SW480 (cell line): ENCODE measurements around the gene CTTNBP2NL.
"Not testable (repeated sequence)": the region's sequence is repeated elsewhere in the genome, so short reads cannot be mapped to it uniquely, and the experiment has no call there.

Experiments used
- DNase-seq: peaks from one replicate; pipeline ENCODE4 v3.0.0-alpha.2; 2016; ENCODE audit warnings: low spot score

The CTTNBP2NL gene

GRCh38 chr1:112464501-112464900 is 68.5 kb downstream of the CTTNBP2NL start:
- DNase-seq = peak; percentile 63

- no peak for DNase-seq
Measured at GRCh38 chr1:112465122-112465521, 69.1 kb downstream of the CTTNBP2NL start.

GRCh38 chr1:112466078-112466660 is 70.2 kb downstream of the CTTNBP2NL start:
- peak; percentile 81 for DNase-seq

DNA sequence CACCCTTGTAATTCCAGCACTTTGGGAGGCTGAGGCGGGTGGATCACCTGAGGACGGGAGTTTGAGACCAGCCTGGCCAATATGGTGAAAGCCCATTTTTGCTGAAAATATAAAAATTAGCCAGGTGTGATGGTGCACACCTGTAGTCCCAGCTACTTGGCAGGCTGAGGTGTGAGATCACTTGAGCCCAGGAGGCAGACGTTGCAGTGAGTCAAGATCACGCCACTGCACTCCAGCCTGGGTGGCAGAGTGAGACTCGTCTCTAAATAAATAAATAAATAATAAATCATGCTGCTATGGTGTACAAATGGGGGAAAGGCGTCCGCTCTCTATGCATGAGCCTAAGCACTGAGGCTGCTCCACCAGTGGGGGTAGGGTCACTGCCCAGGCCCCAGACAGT is 74.3 kb downstream of the CTTNBP2NL start:
- DNase-seq = not testable (repeated sequence)

GRCh38 chr1:112470966-112471365 is 75.0 kb downstream of the CTTNBP2NL start:
- no peak for DNase-seq

DNA sequence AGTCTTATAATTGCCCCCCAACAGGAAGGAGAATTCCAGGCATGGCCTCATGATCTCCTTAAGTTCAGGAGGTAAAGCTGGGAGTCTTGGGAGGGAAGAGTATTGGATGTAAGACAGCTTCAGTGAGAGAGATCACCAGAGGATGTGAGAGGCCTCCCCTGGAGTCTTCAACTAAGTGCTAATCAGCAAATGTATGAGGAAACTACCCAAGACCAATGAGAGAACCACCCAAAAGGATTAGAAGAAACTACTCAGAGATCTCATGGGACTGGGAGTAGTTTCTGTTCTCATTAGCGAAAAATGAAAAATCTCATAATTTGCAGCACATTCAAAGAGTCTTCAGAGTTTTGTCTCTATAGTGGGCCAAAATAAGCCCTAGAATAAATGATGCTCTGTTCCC is 76.1 kb downstream of the CTTNBP2NL start:
- DNase-seq = no peak

DNA sequence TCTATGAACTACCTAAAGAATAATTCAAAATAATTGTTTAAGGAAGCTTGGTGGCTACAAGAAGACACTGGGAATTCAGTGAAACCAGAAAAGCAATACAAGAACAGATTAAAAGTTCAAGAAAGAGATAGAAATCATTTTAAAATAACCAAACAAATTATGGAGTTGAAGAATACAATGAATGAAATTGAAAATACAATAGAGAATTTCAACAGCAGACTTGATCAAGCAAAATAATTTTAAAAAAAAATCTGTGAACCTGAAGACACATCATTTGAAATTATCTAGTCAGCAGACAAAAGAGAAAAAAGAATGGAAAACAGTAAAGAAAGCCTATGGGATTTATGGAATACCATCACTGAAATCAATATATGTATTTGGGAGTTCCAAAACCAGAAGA is 81.5 kb downstream of the CTTNBP2NL start:
- no peak for DNase-seq

GRCh38 chr1:112478314-112478713 is 82.3 kb downstream of the CTTNBP2NL start:
- no peak for DNase-seq

GRCh38 chr1:112486063-112486462 is 90.0 kb downstream of the CTTNBP2NL start:
- DNase-seq = not testable (repeated sequence)

DNA sequence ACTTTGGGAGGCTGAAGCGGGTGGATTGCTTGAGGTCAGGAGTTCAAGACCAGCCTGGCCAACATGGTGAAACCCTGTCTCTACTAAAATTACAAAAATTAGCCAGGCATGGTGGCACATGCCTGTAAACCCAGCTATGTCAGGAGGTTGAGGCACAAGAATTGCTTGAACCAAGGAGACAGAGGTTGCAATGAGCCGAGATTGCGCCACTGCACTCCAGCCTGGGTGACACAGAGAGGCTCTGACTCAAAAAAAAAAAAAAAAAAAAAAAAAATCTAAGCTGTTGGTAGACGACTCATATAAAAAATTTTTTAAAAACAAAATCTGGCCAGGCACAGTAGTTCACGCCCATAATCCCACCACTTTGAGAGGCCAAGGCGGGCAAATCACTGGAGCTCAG is 91.7 kb downstream of the CTTNBP2NL start:
- DNase-seq = not testable (repeated sequence)

DNA sequence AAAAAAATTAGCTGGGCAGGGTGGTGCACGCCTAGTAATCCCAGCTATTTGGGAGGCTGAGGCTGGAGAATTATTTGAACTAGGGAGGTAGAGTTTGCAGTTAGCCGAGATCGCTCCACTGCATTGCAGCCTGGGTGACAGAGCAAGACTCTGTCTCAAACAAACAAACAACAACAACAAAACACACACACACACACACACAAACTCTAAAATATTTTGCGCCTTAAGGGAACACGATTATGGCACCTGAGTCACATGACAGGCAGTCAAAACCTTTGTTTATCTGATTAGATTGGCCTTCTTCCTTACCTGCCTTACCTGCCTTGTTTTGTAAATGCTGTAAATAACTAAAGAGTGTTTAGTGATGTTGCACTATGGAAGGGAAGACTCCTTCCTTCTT is 92.1 kb downstream of the CTTNBP2NL start:
- DNase-seq = no peak

DNA sequence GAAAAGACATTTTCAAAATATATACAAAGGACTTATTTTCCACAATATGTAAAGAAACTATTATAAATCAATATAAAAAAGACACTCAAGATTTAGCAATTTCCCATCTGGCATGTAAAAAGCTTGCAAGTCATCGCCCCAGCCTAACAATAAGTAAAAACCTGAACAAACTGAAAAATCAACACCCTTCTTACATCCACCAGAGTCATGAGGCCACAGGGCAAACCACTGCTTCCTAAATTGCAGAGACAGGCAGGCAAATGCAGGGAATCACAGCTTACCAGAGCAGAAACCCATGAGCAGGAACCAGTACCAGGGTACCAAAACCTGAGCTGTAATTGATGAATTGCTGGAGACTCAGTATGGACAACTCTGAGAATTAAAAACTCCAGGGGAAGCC is 96.1 kb downstream of the CTTNBP2NL start:
- DNase-seq = no peak

GRCh38 chr1:112493351-112493750 is 97.3 kb downstream of the CTTNBP2NL start:
- DNase-seq = no peak

DNA sequence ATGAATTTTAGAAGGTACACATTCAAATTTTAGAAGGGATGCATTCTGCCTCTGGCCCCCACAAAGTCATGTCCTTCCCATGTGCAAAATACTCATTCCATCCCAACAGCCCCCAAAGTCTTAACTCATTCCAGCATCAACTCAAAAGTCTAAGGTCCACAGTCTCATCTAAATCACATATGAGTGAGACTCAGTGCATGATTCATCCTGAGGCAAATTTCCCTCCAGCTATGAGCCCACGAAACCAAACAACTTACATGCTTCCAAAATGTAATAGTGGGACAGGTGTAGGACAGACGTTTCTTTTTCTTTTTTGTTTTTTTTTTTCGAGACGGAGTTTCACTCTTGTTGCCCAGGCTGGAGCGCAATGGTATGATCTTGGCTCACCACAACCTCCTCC is 100.3 kb downstream of the CTTNBP2NL start:
- no peak for DNase-seq

GRCh38 chr1:112501810-112502641 is 106.0 kb downstream of the CTTNBP2NL start:
- DNase-seq = peak; percentile 70

- no peak for DNase-seq
Measured at GRCh38 chr1:112502826-112503225, 106.8 kb downstream of the CTTNBP2NL start.

GRCh38 chr1:112504001-112504660 is 108.1 kb downstream of the CTTNBP2NL start:
- no peak for DNase-seq

DNA sequence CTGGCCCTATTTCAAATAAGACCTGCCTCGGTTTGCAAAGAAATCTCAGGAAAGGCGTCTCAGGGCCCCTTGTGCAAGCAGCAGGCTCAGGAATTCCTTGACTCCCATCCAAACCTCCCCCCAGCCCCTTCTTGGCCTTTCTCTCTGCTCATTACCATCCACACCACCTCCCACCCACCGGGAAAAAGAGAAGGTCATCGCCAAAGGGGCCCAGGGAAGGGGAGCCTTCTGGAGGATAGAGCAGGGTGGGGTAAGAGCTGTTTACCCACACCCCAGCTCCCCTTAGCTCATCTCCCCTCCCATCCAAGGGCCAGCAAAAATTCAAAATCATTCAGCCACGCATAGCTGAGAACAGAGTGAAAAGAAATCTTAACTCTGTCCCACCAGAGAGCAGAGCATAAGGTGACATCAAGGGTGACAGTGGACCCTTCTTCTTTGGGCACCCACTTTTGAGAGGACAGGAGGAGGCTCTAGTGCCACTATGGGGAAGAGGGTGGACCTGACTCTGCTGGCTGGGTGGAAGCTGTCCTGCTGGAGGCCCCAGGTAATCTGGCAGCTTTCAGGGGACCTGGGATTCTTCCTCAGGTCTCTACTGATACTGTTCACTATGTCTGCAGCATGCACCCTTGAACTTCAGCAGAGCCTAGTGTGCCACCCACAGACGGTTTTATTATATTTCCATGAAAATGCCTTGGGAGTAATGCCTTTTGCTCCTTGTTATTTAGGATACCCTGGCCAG is 108.8 kb downstream of the CTTNBP2NL start:
- DNase-seq = no peak

DNA sequence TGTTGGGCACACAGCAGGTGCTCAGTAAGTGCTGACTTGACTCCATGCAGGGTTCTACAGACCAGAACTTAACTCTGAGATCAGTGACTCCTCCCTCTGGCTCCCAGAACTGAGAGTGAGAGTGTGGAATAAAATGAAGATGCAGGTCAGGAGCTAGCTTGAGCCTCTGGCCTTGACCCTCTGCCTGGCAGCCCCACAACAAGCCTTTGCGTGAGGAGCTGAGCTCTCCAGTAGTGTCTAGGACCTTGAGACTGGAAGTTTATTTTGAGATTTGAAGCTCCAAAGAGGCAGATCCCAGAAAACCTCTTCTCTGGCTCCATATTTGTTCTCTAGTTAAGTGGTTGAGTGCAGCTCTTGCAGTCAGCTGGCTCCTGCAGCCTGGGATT is 109.4 kb downstream of the CTTNBP2NL start:
- DNase-seq = no peak

DNA sequence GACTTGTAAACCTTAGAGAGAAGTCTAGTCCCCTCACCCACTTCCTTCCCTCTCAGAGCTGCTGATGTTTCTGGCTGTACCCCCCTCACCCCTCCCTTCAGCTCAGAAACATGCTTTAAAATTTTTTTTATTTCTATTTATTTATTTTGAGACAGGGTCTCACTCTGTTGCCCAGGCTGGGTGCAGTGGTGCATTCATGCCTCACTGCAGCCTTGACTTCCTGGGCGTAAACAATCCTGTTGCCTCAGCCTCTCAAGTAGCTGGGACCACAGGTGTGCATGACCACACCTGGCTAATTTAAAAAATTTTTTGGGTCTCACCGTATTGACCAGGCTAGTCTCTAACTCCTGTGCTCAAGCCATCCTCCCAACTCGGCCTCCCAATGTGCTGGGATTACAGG is 109.9 kb downstream of the CTTNBP2NL start:
- DNase-seq = no peak

DNA sequence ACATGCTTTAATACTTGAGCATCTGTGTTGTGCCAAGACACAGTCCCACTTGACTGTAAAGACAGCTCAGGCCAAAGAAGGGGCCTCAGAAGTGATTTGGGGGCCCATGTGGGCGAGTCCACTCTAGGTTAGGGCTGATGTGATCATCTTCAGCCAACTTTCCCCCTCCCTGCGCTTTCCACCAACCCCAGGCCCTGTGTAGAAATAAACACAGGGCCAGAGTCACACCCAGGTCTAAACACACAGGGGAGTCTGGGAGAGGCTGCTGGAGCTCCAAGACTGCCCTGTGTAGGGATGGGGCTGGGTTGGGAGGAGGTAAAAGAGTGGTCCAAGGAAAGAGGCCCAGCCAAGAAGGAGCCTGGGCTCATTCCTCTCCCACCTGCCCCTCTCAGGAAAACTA is 110.3 kb downstream of the CTTNBP2NL start:
- no peak for DNase-seq

DNA sequence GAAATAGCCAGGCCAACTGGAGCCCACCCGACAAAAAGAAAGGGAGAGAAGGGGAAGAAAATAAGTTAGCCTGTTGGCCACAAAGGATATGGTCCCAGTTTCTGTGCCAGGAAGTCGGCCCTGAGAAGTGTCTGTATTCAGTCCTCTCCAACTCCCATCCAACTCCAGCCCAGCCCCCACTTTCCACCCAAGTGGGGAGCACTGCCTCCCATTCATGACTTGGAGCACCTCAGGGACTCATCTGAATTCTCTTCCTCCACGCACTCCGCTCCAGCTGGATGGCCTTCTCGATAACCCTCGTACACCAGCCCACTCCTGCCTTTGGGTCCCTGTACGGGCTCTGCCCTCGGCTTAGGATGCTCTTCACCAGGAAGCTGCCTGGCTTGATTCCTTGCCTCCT is 110.7 kb downstream of the CTTNBP2NL start:
- no peak for DNase-seq

DNA sequence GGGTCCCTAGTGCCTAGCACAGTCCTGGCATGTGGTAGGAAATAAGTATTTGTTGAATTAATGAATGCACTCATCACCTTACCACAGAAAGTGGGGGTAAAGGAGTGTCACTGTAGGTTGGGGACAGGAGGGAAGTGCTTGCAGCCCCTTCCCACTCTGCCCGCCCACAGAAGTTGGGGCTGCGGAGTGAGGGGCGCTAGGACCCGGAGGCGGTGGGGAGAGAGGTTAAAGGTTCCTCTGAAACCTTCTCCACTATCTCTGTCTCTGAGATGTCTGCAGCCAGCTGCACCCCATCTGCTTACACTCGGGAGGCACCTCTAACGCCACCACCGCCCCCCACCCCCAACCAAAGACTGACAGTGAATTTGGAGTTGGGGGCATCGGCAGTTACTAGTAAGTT is 111.3 kb downstream of the CTTNBP2NL start:
- no peak for DNase-seq
